Bone marrow (tissue), 2 donors: ENCODE measurements around the gene KRTAP1-4.
"Not testable (repeated sequence)": the region's sequence is repeated elsewhere in the genome, so short reads cannot be mapped to it uniquely, and the experiment has no call there.

Experiments
- DNase-seq, 2 donors: peaks; one replicate each; lab custom pipeline; 2025; lab: John Stamatoyannopoulos, UW

Gene KRTAP1-4, protein sequence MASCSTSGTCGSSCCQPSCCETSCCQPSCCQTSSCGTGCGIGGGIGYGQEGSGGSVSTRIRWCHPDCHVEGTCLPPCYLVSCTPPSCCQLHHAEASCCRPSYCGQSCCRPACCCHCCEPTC

GRCh38 chr17:41029633-41030245 lies at the start of gene KRTAP1-4:
TSS of gene KRTAP1-4 (minus strand) at chr17:41030195. CDS start at chr17:41030078, 117 bp downstream.
- DNase-seq: no peak

- DNase-seq: no peak
Observed at GRCh38 chr17:41076788-41077187, 46.8 kb upstream of the KRTAP1-4 start.

DNA sequence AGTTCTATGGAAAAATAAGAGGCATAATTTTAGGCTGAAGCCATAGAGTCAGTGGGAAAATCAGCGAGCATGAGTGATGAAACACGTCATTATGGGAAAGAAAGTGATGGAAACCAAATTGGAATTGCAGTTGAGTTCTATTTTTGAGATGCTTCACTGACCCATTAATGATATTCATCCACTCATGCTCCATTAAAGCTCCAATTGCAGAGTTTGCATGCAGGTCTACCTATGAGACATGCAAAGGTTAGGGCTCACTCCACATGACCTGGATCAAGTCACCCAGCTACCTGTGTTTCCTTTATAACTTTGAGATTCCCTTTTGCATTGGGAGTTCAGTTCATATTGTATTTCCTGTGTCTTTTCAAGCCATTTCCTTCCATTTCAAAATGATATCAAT lies 43.7 kb upstream of the KRTAP1-4 start:
- DNase-seq: no peak

GRCh38 chr17:41071606-41072360 lies 41.8 kb upstream of the KRTAP1-4 start:
- DNase-seq: no peak

- DNase-seq: no peak
Observed at GRCh38 chr17:41069031-41069430, 39.0 kb upstream of the KRTAP1-4 start.

DNA sequence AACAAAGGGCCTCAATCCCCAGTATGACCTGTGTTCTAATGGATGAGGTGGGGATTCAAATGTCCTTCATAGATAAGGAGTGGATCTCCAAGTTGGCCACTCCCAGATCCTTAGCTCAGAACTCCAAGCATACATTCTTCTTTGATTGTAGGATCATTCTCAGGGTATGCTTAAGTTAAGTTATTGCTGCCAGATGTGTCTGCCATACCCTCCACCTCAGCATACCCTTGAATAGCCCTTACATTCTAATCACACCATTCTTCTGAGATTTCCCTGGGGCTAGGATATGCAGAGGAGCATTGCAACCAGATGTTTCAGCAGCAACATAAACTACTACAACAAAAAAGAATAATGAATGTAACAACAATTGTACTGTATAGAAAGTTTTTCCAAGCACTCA lies 37.3 kb upstream of the KRTAP1-4 start:
- DNase-seq: no peak

DNA sequence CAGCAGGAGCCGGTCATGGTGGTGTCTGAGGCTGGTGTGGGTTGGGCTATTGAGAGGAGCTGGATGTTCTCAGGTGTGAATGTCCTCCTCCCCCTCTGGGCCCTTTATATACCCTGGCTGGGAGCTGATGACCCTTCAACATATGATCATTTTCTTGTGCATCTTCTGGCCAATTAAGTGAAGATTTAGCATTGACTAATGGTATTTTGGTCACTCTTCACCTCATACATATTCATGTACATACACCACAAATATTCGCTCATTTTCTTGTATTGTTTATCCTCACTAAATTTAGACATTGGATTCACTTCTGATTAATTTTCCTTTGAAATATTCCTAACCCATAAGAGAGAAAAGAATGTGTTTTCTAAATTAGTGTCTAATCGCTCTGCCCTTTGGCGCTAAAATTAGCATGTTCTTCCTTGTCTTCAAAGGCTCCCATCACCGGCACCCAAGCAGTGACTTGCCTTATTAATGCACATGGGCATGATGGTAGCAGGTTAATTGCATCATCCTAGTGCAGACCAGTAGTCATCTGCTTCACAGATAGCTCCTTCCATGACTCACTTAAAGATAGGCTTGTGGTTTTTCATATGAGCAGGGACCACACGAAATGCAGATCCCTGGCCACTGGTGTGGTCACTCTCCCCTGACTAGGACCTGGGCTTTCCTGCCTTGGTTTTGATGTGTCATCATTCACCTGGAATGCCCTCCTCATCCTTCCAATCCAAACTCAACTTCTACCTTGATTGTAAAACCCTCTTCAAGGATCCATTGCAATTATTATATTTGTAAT lies 36.0 kb upstream of the KRTAP1-4 start, which contains the start of gene KRTAP2-4:
Gene KRTAP2-4 (minus strand): TSS at position 51 of the 796 bp plus-strand sequence. CDS start 34 bp downstream, at position 17.
- no peak for DNase-seq

DNA sequence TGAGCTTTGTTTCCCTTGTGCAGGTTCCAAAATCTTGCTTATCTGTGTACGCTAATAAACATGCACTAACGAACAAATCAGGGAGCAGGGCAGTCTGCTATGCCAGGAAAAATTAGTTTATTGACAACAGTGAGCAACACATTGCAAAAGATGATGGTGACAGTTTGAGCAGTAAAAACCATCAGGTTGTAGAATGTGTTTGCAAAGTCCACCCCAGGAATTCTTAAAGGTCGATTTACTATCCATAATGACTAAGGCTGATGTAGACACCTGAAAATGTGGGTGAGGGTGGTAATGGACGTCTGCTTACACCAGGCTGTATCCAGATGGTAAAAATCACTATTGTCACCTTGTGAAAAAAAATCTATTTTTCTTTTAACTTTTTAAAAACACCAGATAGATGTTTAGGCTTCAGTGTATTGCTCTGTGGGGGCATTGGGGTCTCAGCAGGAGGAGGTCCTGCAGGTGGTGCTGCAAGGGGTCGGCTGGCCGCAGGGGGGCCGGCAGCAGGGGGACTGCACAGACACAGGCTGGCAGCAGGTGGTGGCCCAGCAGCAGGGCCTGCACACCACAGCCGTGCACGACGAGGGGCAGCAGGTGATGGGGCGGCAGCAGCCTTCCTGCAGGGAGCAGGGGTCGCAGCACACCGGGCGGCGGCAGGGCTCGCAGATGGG lies 35.2 kb upstream of the KRTAP1-4 start:
- DNase-seq: not testable (repeated sequence)

- no peak for DNase-seq
Observed at GRCh38 chr17:41064301-41064700, 34.3 kb upstream of the KRTAP1-4 start.

DNA sequence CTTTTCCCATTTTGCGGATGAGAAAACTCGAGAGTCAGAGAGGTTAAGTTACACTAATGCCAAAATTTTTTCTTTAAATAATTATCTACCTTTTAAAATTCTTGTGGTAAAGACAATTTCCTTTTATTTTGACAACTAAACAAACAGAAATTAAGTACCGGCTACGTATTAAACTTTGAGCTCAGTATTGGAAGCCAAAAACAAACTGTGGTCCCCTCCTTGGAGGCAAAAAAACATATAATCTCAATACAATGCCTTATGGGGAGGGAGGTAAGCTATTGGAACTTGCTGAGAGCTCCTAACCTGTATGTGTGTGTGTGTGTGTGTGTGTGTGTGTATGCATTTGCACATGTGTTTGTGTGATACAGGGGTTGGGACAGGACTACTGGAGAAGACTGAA lies 33.5 kb upstream of the KRTAP1-4 start:
- DNase-seq: no peak

- DNase-seq: no peak
Observed at GRCh38 chr17:41061964-41062363, 32.0 kb upstream of the KRTAP1-4 start.

- DNase-seq: no peak
Observed at GRCh38 chr17:41060052-41060604, 30.1 kb upstream of the KRTAP1-4 start, which contains the start of gene KRTAP2-3. TSS of gene KRTAP2-3 (minus strand) at chr17:41060114. CDS start at chr17:41060050, 64 bp downstream.

- not testable (repeated sequence) for DNase-seq
Observed at GRCh38 chr17:41059276-41060051, 29.5 kb upstream of the KRTAP1-4 start.

GRCh38 chr17:41058741-41059140 lies 28.7 kb upstream of the KRTAP1-4 start:
- DNase-seq: no peak

- DNase-seq: no peak
Observed at GRCh38 chr17:41057547-41057946, 27.6 kb upstream of the KRTAP1-4 start.

GRCh38 chr17:41055130-41055529 lies 25.1 kb upstream of the KRTAP1-4 start, which contains the start of gene KRTAP2-2:
TSS of gene KRTAP2-2 (minus strand) at chr17:41055230. CDS start at chr17:41055211, 19 bp downstream.
- DNase-seq: not testable (repeated sequence)

DNA sequence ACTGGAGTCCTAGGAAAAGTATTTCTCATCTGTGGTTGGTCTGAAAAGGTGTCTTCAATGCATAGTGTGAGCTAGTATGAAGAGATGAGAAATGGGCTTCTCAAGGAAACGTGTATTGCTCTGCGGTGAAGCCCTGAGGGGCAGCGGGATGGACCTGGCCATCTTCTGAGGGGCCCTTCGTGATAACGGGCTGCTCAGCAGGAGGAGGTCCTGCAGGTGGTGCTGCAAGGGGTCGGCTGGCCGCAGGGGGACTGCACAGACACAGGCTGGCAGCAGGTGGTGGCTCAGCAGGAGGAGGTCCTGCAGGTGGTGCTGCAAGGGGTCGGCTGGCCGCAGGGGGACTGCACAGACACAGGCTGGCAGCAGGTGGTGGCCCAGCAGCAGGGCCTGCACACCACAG lies 24.6 kb upstream of the KRTAP1-4 start:
- not testable (repeated sequence) for DNase-seq

GRCh38 chr17:41054025-41054424 lies 24.0 kb upstream of the KRTAP1-4 start:
- DNase-seq: no peak

GRCh38 chr17:41052566-41052965 lies 22.6 kb upstream of the KRTAP1-4 start:
- no peak for DNase-seq

DNA sequence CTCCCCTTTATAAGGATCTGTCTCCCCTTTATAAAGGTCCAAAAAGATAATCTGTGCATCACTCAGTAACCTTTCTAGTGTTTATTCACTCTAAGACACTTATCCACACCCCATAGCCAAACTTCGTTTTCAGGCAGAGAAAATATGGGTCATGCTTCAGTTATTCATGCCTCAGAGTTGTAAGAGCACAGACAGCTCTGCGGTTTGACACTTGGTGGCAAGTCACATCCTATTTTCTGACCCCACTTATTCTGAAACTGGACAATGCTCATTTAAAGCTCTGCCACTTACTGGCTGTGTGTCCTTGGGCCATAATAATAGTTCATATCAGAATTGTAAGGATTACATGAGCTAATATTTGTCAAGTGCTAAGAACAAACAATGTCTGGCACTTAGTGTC lies 19.1 kb upstream of the KRTAP1-4 start:
- DNase-seq: no peak
